Astrocyte of the hippocampus (primary cell): ENCODE results near the gene CDH4.

ENCODE experiments used
- DNase-seq: peaks from one replicate; pipeline ENCODE4 v3.0.0; 2011; ENCODE audit warnings: low read depth, low spot score

Gene CDH4

DNA sequence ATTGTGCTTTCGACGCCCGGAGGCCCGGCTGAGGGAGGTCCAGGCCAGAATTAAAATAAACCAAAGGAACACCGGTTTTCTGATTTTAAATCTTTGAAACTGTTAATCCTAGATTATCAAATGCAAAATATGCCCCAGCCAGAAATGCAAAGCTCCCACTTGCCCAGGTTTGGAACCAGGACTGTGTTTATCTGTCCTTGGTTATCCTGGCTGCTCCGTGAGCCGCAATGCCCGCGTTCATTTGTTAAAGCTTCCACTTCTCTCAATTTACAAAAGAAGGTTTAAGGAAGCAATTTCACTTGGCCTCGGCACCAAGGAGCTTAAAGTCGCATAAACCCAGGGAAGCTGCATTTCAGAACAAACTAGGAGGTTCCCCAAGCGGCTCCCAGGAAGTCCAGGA lies 563.6 kb downstream of the CDH4 start:
- no peak for DNase-seq

GRCh38 chr20:61816606-61817460 lies 564.8 kb downstream of the CDH4 start:
- DNase-seq = no peak

- DNase-seq = no peak
These were observed 565.5 kb downstream of the CDH4 start for GRCh38 chr20:61817575-61817974.

DNA sequence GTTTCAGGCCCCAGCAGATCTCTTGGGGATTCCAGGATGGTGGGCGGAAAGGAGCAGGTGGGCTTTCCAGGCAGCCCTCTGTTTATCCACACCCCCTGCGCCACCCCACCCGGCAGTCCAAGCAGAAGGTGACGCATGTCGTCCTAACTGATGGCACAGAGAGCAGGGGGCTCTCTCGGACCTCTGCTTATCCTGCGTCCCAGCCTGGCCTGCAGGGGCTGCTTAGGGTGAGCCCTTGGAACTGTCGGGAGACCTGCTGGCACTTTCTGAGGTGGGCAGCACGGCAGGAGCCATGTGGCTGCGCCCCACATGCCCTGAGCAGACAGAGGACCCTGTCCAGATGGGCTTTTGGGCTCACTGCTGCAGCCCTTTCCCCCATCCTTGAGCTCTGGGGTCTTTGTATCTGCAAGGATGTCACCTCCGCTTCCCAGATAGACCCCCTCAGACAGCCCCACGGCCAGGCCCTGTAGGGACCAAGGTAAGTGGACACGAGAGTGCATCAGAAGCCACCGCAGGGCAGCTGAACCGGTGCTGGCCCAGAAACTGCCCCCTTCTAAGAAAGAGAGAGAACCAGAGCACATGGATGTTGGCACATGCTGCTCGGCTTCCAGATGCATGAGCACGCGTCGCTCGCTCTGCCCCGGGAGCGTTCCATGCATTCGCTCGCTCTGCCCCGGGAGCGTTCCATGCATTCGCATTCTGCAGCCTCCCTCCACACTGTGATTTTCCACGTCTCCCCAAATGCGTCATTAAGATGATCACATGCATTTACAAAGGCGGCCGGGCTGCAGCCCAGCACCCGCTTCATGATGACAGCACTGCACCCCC lies 566.9 kb downstream of the CDH4 start:
- DNase-seq = no peak

DNA sequence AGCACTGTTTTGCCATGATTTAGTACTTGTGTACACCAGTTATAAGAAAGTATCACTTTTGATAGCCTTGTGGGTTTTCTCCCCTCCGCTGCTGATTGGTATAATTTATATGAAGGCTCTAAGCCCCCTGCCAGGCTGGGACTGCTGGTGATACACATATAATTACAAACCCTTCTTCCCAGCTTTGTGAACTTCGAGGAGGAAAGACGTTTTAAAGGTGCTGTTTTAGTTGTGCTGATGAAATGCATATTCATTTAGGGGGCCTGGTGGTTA lies 567.4 kb downstream of the CDH4 start:
- DNase-seq = no peak

GRCh38 chr20:61819921-61820825 lies 568.1 kb downstream of the CDH4 start:
- no peak for DNase-seq

DNA sequence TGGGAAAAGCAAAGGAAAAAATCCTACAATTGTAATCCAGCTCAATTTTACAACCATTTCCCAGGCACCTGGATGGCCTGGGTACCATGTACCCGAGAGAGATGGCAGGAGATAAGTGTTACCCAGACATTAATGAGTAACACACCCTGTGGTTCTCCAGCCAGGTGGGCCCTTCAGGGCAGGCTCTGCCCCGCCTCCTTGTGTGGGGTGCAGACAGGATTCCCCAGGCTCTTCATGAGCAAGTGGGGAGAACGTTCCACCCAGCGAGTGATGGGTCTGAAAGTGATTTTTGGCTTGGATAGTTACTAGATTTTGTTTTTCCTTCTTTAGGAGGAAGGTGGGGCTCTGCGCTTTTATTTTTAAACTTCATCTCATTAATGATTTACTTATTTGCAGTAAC lies 569.7 kb downstream of the CDH4 start:
- DNase-seq = no peak

- DNase-seq = no peak
These were observed 570.3 kb downstream of the CDH4 start for GRCh38 chr20:61822396-61822795.

DNA sequence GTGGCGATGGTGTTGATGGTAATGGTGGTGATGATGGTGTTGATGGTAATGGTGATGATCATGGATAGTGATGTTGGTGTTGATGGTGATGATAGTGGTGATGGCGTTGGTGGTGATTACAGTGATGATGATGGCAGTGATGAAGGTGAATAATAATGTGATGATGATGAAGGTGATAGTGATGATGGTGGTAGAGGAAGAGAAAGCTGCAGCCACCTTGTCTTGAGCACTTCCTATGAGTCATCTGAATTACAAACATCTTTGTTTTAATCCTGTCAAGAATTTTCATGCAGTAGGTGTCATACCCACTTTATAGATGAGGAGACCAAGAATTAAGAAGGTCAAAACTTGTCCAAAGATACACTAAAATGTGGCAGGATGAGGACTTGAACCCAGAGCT lies 571.2 kb downstream of the CDH4 start:
- no peak for DNase-seq

DNA sequence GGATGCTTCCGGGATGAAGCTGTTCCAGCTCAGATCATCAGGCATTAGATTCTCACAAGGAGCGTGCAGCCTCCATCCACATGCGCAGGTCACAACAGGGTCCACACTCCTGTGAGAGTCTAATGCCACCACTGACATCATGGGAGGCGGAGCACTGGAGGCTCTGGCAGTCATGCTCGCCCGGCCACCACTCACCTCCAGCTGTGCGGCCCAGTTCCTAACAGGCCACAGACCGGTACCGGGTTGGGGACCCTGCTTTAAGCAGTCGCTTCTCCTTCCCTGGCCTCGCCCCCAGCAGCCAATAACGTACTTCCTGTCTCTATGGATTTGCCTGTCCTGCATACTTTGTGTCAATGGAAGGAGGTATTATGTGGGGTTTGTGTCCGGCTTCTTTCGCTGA lies 576.8 kb downstream of the CDH4 start:
- no peak for DNase-seq

GRCh38 chr20:61829526-61829925 lies 577.5 kb downstream of the CDH4 start:
- no peak for DNase-seq

DNA sequence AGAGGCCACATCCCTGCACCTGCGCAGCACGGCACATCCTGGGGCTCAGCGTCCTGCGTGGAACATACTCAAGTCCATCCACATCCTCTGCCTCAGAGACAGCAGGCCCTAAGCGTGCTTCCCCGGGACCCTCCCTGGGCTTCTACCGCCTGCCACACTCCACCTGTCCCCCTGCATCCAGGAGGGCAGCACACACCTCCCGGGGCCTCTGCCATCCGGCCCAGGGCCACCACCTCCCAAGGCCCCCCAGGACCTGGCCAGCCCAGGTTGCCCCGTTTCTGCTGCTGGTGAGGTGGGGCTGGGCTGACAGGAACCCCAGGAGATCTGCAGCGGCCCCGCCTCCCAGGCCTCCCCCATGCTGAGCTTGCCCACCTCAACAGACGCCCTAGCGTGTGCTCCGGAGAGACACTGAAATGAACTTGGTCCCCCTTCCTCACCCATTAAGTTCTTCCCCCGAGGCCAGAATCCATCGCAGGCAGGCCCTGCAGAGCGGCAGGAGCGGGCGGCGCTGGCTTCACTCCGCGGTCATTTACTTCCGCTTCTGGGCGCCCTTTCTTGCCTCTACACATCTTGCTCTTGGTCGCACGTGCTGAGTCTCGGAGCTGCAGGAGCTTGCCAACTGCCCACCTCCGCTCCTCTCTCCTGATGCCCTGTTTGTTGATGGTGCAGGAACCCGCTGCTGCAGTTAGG lies 578.3 kb downstream of the CDH4 start:
- DNase-seq = no peak

GRCh38 chr20:61830991-61831390 lies 578.9 kb downstream of the CDH4 start:
- no peak for DNase-seq

DNA sequence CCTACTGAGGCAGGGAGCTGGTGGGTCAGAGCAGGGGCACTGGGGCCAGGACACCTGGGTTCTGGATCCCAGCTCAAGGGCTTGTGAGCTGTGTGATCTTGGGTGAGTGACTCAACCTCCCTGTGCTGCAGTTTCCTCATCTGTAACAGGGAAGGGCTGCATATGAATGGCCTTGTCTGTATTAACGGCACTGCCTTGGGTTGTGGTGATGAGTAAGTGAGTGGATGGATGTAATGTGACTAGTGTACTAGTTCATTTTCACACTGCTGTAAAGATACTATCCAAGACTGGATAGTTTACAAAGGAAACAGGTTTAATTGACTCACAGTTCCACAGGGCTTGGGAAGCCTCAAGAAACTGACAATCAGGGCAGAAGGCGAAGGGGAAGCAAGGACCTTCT lies 580.1 kb downstream of the CDH4 start:
- DNase-seq = no peak

GRCh38 chr20:61833807-61834610 lies 581.9 kb downstream of the CDH4 start:
- no peak for DNase-seq

- DNase-seq = peak; percentile 80
These were observed 583.2 kb downstream of the CDH4 start for GRCh38 chr20:61835301-61835700.

DNA sequence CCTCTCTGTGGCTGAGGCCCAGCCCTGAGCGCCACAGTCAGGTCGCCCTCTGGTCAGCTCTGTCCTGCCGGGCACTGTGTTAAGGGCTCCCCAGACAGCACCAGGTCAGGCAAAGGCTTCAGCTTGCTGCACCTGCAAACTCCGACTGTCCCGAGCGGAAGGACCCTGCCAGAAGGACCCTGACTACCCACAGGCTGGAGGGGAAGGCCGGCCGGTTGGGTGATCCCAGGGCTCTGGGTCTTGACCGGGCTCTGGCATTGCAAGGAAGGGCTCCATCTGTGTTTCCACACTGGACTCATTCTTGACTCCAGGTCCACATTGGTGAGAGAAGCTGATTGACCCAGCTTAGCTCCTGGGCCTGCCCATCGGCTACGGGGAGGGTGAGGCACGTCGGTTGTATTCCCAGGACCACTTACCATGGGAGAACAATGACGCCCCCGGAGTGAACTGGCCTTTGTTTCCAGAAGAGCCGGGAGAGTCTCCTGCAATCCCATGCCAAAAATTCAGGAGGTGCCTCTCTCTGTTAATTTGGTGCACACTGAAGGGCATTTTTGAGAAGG lies 583.8 kb downstream of the CDH4 start:
- no peak for DNase-seq

DNA sequence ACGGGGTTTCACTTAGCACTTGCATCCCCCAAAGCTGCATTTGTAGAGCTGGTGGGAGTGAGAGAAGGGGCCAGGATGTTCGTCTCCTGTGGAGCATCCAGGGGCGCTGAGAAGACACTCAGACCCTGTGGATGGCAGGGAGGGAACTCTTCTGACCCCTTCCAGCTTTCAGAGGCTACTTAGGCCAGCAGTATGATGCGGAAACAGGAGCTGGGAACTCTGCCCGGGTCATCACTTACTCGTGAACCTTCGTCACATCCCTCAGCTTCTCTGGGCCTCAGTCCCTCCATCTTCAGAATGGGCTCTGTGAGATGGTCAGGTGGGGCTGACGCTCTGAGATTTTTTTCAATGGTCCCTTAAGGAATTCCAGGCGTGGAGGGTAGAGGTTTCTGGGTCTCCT lies 585.1 kb downstream of the CDH4 start:
- DNase-seq = no peak

- no peak for DNase-seq
These were observed 587.3 kb downstream of the CDH4 start for GRCh38 chr20:61839223-61839911.
